ENCODE results near the gene EXOC2.

EXOC2 gene

DNA sequence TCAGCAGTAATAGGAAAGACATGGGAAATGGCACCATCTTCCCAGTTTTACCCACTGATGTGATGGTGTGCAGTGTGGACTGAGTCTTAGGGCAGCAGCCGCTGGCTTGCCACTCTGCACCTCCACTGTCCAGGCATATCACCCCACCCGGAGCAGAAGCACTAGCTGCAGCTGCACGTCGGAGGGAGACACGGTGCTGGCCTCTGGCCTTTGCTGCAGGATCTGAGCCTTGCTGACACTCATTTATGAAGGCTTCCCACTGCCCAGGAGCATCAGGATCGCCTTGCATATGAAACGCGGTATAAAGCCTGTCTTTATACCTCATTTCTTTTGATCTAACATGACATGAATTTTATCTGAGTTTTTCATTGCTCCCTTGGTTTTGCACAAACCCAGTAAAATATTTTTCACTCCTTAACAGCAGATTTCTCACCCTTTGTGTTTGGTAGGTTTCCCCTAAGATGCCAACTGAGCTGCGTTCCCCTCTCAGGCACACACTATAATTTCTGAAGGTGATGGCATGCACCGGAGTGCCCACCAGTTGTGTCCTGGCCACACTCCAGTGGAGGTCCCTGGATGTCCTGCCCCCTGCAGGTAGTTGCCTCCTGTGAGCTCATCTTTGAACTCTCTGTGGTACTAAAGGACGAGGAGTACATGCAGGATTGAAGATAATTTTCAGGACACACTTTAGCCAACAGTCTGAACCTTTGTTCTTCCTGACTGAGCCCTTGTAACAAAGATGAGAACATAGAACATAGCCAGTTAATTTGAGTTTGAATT is 9.0 kb upstream of the EXOC2 start:
- TF ChIP-seq TAF1 (IDR thresholded peaks at IDR 0.05; ENCODE audit: borderline replicate concordance, insufficient read depth, low read length) (no peak), FOXP2 (optimal IDR thresholded peaks at IDR 0.05; ENCODE audit: borderline replicate concordance, extremely low read depth, extremely low read length, insufficient read depth) (no peak), SIN3A (IDR thresholded peaks at IDR 0.05; ENCODE audit: borderline replicate concordance, insufficient read depth, low read length) (no peak), POLR2AphosphoS5 (IDR thresholded peaks at IDR 0.05; ENCODE audit: low read depth, low read length) (no peak)
- TF ChIP-seq, protein P1, sequence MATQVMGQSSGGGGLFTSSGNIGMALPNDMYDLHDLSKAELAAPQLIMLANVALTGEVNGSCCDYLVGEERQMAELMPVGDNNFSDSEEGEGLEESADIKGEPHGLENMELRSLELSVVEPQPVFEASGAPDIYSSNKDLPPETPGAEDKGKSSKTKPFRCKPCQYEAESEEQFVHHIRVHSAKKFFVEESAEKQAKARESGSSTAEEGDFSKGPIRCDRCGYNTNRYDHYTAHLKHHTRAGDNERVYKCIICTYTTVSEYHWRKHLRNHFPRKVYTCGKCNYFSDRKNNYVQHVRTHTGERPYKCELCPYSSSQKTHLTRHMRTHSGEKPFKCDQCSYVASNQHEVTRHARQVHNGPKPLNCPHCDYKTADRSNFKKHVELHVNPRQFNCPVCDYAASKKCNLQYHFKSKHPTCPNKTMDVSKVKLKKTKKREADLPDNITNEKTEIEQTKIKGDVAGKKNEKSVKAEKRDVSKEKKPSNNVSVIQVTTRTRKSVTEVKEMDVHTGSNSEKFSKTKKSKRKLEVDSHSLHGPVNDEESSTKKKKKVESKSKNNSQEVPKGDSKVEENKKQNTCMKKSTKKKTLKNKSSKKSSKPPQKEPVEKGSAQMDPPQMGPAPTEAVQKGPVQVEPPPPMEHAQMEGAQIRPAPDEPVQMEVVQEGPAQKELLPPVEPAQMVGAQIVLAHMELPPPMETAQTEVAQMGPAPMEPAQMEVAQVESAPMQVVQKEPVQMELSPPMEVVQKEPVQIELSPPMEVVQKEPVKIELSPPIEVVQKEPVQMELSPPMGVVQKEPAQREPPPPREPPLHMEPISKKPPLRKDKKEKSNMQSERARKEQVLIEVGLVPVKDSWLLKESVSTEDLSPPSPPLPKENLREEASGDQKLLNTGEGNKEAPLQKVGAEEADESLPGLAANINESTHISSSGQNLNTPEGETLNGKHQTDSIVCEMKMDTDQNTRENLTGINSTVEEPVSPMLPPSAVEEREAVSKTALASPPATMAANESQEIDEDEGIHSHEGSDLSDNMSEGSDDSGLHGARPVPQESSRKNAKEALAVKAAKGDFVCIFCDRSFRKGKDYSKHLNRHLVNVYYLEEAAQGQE (IDR thresholded peaks at IDR 0.05; ENCODE audit: insufficient read depth in 1 of 2, low read depth in 2 of 2, low read length in 2 of 2): no peak

DNA sequence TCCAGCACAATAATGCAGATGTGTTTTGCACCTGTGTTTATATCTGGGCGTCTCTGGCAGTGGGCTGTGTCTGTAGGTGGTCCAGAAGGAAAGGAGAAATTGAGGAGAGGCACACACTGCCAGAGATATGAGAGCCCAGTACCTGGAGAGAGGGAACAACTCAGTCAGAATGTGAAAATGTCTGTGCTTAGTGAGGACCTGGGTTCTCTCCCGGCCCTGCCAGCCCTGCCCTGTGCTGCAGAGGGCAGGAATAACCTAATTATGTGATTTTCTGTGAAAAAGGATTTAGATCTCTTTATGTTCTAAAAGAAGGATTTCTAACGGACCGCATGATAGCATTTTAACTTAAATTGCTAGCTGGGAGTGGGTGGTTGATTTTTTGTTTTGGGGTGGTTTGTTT is 8.3 kb upstream of the EXOC2 start:
- TF ChIP-seq, protein P1 (IDR thresholded peaks at IDR 0.05; ENCODE audit: insufficient read depth in 1 of 2, low read depth in 2 of 2, low read length in 2 of 2): no peak
- TF ChIP-seq TAF1 (IDR thresholded peaks at IDR 0.05; ENCODE audit: borderline replicate concordance, insufficient read depth, low read length): no peak
- no peak for TF ChIP-seq SIN3A (IDR thresholded peaks at IDR 0.05; ENCODE audit: borderline replicate concordance, insufficient read depth, low read length)
- no peak for TF ChIP-seq FOXP2 (optimal IDR thresholded peaks at IDR 0.05; ENCODE audit: borderline replicate concordance, extremely low read depth, extremely low read length, insufficient read depth)
- no peak for TF ChIP-seq POLR2AphosphoS5 (IDR thresholded peaks at IDR 0.05; ENCODE audit: low read depth, low read length)

DNA sequence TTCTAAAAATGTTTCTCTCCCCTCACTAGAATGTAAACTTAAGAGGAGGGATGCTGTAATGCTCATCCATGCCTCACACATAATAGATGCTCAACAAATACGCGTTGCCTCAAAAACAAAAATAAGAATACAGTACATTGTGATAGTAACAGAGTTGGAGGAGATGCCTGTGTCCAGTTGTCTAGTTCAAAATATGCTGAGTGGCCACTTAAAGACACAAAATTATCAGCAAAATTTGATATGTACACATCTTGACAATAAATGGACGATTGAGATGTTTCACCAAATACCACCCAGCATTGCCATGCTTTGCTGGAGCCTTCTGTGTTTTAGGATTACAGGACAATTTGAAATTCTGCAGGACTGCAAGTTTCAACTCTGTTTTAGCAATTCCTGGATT is 7.6 kb upstream of the EXOC2 start:
- TF ChIP-seq SIN3A (IDR thresholded peaks at IDR 0.05; ENCODE audit: borderline replicate concordance, insufficient read depth, low read length): no peak

DNA sequence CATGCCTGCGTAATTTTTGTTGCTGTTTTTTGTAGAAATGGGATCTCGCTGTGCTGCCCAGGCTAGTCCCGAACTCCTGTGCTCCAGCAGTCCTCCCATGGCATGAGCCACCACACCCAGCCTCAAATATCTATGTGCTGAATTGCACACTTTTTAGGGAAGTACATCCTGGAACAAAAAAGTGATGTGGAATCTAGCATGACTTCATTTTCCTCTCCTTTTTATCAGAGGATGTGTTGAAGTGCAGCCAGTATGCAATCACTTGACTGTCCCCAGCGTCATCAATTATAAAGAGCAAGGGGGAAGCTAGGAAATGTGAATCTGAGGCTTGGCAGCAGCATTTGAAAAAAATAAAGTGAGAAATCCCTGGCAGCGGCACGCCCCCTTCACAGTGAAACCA is 6.4 kb upstream of the EXOC2 start:
- TF ChIP-seq, protein P1 (IDR thresholded peaks at IDR 0.05; ENCODE audit: insufficient read depth in 1 of 2, low read depth in 2 of 2, low read length in 2 of 2): no peak
- no peak for TF ChIP-seq POLR2AphosphoS5 (IDR thresholded peaks at IDR 0.05; ENCODE audit: low read depth, low read length)
- TF ChIP-seq SIN3A (IDR thresholded peaks at IDR 0.05; ENCODE audit: borderline replicate concordance, insufficient read depth, low read length): no peak
- no peak for TF ChIP-seq FOXP2 (optimal IDR thresholded peaks at IDR 0.05; ENCODE audit: borderline replicate concordance, extremely low read depth, extremely low read length, insufficient read depth)
- TF ChIP-seq TAF1 (IDR thresholded peaks at IDR 0.05; ENCODE audit: borderline replicate concordance, insufficient read depth, low read length): no peak

DNA sequence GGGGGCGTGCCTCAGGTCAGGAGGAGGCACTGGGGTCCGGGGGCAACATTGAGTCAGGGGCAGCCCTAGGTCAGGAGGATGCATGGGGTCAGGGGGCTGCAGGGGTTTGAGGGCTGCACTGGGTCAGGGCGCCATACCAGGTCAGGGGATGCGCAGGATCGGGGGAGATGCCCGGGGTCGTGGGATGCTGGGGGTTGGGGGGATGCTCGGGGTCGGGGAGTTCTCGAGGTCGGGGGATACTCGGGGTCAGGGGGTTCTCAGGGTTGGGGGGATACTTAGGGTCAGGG is 727 bp upstream of the EXOC2 start:
- TF ChIP-seq, protein P1 (IDR thresholded peaks at IDR 0.05; ENCODE audit: insufficient read depth in 1 of 2, low read depth in 2 of 2, low read length in 2 of 2): no peak
- TF ChIP-seq SIN3A (IDR thresholded peaks at IDR 0.05; ENCODE audit: borderline replicate concordance, insufficient read depth, low read length) (no peak), TAF1 (IDR thresholded peaks at IDR 0.05; ENCODE audit: borderline replicate concordance, insufficient read depth, low read length) (no peak), POLR2AphosphoS5 (IDR thresholded peaks at IDR 0.05; ENCODE audit: low read depth, low read length) (no peak), FOXP2 (optimal IDR thresholded peaks at IDR 0.05; ENCODE audit: borderline replicate concordance, extremely low read depth, extremely low read length, insufficient read depth) (no peak)
